K562 (cell line): ENCODE data around the gene CCNY. TPM values are rescaled to one million over a fixed set of nuclear protein-coding genes. Genes with fewer than 3 reads are reported as not detected.

Experiments
- ATAC-seq: fragments of 200-7000 bp; cut with Tn5 transposase; 3 replicates; pipeline ENCODE4 v1.9.1; 2020; ENCODE audit warnings: moderate library complexity
- BruUV-seq: library from RNA; stranded (reverse); fragments of 400-500 nt; replicated peaks from 2 replicates; lab custom pipeline; 2021; lab: Mats Ljungman, UMichigan
- CTCF ChIA-PET: fragments of 300-600 bp; formaldehyde crosslinking; extraction: SDS; loops from one replicate; lab custom pipeline; 2021; ENCODE audit warnings: low intra/inter-chr PET ratio; lab: Yijun Ruan, JAX
- POLR2A ChIA-PET: fragments of 300-600, 350-650 bp; sonication (Branson Sonifier 250); formaldehyde crosslinking; extraction: SDS; loops from one replicate; lab custom pipeline; 2021; ENCODE audit warnings: antibody characterized with exemption, inconsistent platforms; lab: Yijun Ruan, JAX
- DNase-seq, 4 experiments: peaks; one replicate each; pipeline versions ENCODE4 v3.0.0 to v3.0.0-alpha.2; 2011 to 2018; ENCODE audit warnings: low spot score in 3 of 4, mixed read lengths in 3 of 4; ENCODE audit errors: extremely low read depth in 1 of 4
- FAIRE-seq: peaks from 2 replicates; lab custom pipeline; 2011; peaks lifted over from hg19 to GRCh38; lab: Jason Lieb, UNC
- H2AFZ ChIP-seq: 2 replicates; pipeline ENCODE4 v1.6.0; 2011; ENCODE audit warnings: low read depth, low read length, control low read depth, inconsistent platforms
- H3K27ac ChIP-seq: fragments of 200-600 bp; 3 replicates; pipeline ENCODE4 v1.8.0; 2011; ENCODE audit warnings: low read depth, mild to moderate bottlenecking, control low read depth, inconsistent platforms, low read length, moderate library complexity, mixed read lengths; ENCODE audit errors: extremely low read depth
- H3K27me3 ChIP-seq, 2 experiments: fragments of 300-600 bp in 1 of 2; 2 replicates in 1 of 2; 3 replicates in 1 of 2; pipeline versions ENCODE4 v1.6.0 to v1.8.0; 2011; ENCODE audit warnings: inconsistent platforms in 2 of 2, low read length in 2 of 2, mild to moderate bottlenecking in 1 of 2, mixed read lengths in 1 of 2, moderate library complexity in 1 of 2; ENCODE audit not compliant: control insufficient read depth in 2 of 2, insufficient read depth in 2 of 2
- H3K36me3 ChIP-seq: fragments of 300-600 bp; 3 replicates; pipeline ENCODE4 v1.8.0; 2011; ENCODE audit warnings: mild to moderate bottlenecking, low read length, inconsistent platforms; ENCODE audit not compliant: control insufficient read depth, insufficient read depth
- H3K4me1 ChIP-seq, 2 experiments: fragments of 200-600 bp in 1 of 2; replicated peaks in 1 of 2; 2 replicates in 1 of 2; 3 replicates in 1 of 2; pipeline versions ENCODE4 v1.5.1 to v1.8.0; 2011; ENCODE audit warnings: inconsistent platforms in 2 of 2, low read length in 2 of 2, mild to moderate bottlenecking in 1 of 2, mixed read lengths in 1 of 2, moderate library complexity in 1 of 2; ENCODE audit not compliant: control insufficient read depth in 2 of 2, insufficient read depth in 2 of 2
- H3K4me2 ChIP-seq: 2 replicates; pipeline ENCODE4 v1.6.1; 2011; ENCODE audit warnings: low read length, control low read depth, inconsistent platforms, mixed read lengths; ENCODE audit not compliant: insufficient read depth
- H3K4me3 ChIP-seq: fragments of 200-600 bp; sonication (generic), shearing (Covaris generic); 2 replicates; pipeline ENCODE4 v1.5.1; 2016; ENCODE audit warnings: control low read depth, inconsistent platforms
- H3K79me2 ChIP-seq: fragments of 200-600 bp; 3 replicates; pipeline ENCODE4 v1.8.0; 2011; ENCODE audit warnings: low read length, inconsistent platforms; ENCODE audit not compliant: control insufficient read depth, insufficient read depth
- H3K9ac ChIP-seq, 2 experiments: 2 replicates each; pipeline versions ENCODE4 v1.6.0 to v1.6.1; 2011; ENCODE audit warnings: low read depth in 2 of 2, low read length in 2 of 2, control low read depth in 1 of 2, inconsistent platforms in 1 of 2, mild to moderate bottlenecking in 1 of 2, mixed read lengths in 1 of 2; ENCODE audit not compliant: insufficient read depth in 1 of 2
- H3K9me1 ChIP-seq: one replicate; pipeline ENCODE4 v1.6.0; 2011; ENCODE audit warnings: inconsistent platforms, mild to moderate bottlenecking, low read length, moderate library complexity; ENCODE audit not compliant: control insufficient read depth, insufficient read depth
- H3K9me3 ChIP-seq: replicated peaks from 2 replicates; pipeline ENCODE4 v1.5.1; 2011; ENCODE audit warnings: low read depth, low read length, inconsistent platforms; ENCODE audit not compliant: control insufficient read depth, insufficient read depth
- H4K20me1 ChIP-seq: replicated peaks from 2 replicates; pipeline ENCODE4 v1.6.1; 2011; ENCODE audit warnings: low read length, inconsistent platforms, mixed read lengths; ENCODE audit not compliant: control insufficient read depth, insufficient read depth
- ATF7 ChIP-seq: fragments of 450-650 bp; IDR thresholded peaks from 2 replicates; pipeline ENCODE4 v1.7.1; 2014; ENCODE audit warnings: mild to moderate bottlenecking, moderate library complexity
- CHCHD3 ChIP-seq: fragments of 250-450 bp; sonication (Bioruptor Pico); IDR thresholded peaks from 2 replicates; pipeline ENCODE4 v2.1.2; 2022; ENCODE audit warnings: mild to moderate bottlenecking
- COPS2 ChIP-seq: fragments of 450-650 bp; conservative IDR thresholded peaks from 2 replicates; pipeline ENCODE4 v1.6.1; 2016; ENCODE audit warnings: mild to moderate bottlenecking, moderate library complexity
- FOXJ3 ChIP-seq: sonication (generic); formaldehyde crosslinking; IDR thresholded peaks from 2 replicates; pipeline ENCODE4 v1.4.0; 2020; ENCODE audit warnings: mild to moderate bottlenecking, missing genetic modification reagents
- KLF1 ChIP-seq: fragments of 450-650 bp; IDR thresholded peaks from 2 replicates; pipeline ENCODE4 v1.6.1; 2016; ENCODE audit warnings: missing genetic modification characterization, missing compliant biosample characterization
- MCM3 ChIP-seq: fragments of 450-650 bp; IDR thresholded peaks from 2 replicates; pipeline ENCODE4 v1.6.1; 2016
- NR1H2 ChIP-seq: sonication (generic); formaldehyde crosslinking; IDR thresholded peaks from 2 replicates; pipeline ENCODE4 v1.4.0; 2020; ENCODE audit warnings: mild to moderate bottlenecking, missing genetic modification reagents
- RCOR1 ChIP-seq, 2 experiments: IDR thresholded peaks; 2 replicates each; pipeline ENCODE4 v1.6.1; 2012; ENCODE audit warnings: low read depth in 2 of 2, low read length in 2 of 2, borderline replicate concordance in 1 of 2, improper control_type of control experiment in 1 of 2
- SRSF7 ChIP-seq: fragments of 200-400 bp; formaldehyde crosslinking; optimal IDR thresholded peaks from 2 replicates; pipeline ENCODE3; 2017; ENCODE audit warnings: mild to moderate bottlenecking, low read depth, low read length
- ZKSCAN1 ChIP-seq: fragments of 150-350 bp; IDR thresholded peaks from 2 replicates; pipeline ENCODE4 v1.6.1; 2016; ENCODE audit warnings: low read depth, low read length
- ZKSCAN3 ChIP-seq: fragments of 250-450 bp; sonication (Bioruptor Pico); IDR thresholded peaks from 2 replicates; pipeline ENCODE4 v1.4.0; 2020
- ZNF212 ChIP-seq: fragments of 450-650 bp; formaldehyde crosslinking; IDR thresholded peaks from 2 replicates; pipeline ENCODE4 v1.4.0; 2020; ENCODE audit warnings: mild to moderate bottlenecking
- WGBS: fragments of 100-300 bp; shearing (Covaris generic); methylation state at CpG from one replicate; pipeline ENCODE4 v1.1.6; 2016; ENCODE audit warnings: low coverage, mixed read lengths; ENCODE audit not compliant: insufficient coverage; ENCODE audit errors: missing lambda C conversion rate; 5-methylcytosine and 5-hydroxymethylcytosine counted together
- in situ Hi-C: fragments of 300-500 bp; cut with MboI; formaldehyde crosslinking; loops from 4 replicates; pipeline ENCODE4 v1.15.0; 2018; ENCODE audit warnings: inconsistent platforms, mixed read lengths
- intact Hi-C: fragments of 100-400 bp; cut with micrococcal nuclease; formaldehyde crosslinking; loops from 2 replicates; pipeline ENCODE4 v1.14.2; 2022
- polyA plus RNA-seq, 8 experiments: library from polyadenylated mRNA; depleted of rRNA in 4 of 8; stranded (reverse) in 5 of 8; unstranded in 3 of 8; fragments of >200 nt; fragmentation: Nextera tagmentation in 2 of 8; fragmentation: Illumina TruSeq in 1 of 8; extraction: Ambion mirVana in 2 of 8; extraction: Trizol in 1 of 8; gene quantifications; 2 replicates each; pipeline versions ENCODE4 v1.2.1 to v1.2.3, GENCODE V29; 2011 to 2014; ENCODE audit warnings: inconsistent platforms in 1 of 8, missing spikeins in 1 of 8
- total RNA-seq, 7 experiments: library from RNA; depleted of rRNA in 6 of 7; stranded (reverse); fragments of >200 nt in 6 of 7; fragmentation: Illumina TruSeq in 2 of 7; extraction: Trizol in 2 of 7; gene quantifications; 2 replicates each; pipeline versions ENCODE4 v1.2.1 to v1.2.3, GENCODE V29; 2011 to 2021; ENCODE audit warnings: low replicate concordance in 1 of 7
- TF ChIP-seq, protein P1 (sequence below): sonication (generic); formaldehyde crosslinking; IDR thresholded peaks from 2 replicates; pipeline ENCODE4 v1.9.0; 2022; ENCODE audit warnings: mild to moderate bottlenecking, missing genetic modification reagents

Gene CCNY
- total and polyA plus RNA-seq, 9 of the 15 experiments (the other 6 are each of a cell fraction or from before 2014, with no cell fraction given), result 8.4 to 109 (median 38.6) TPM

- DNase-seq (no peak), ATAC-seq (no peak), FAIRE-seq (no peak)
- H3K9me1 ChIP-seq, result no peaks in the 10 kb centered on the region
- H3K79me2 ChIP-seq, result peaks cover 28% of the 10 kb centered on the region
- H3K4me3 ChIP-seq, result no peak overlapping the region
- in situ Hi-C loops, result no loop called here
- no peaks in the 10 kb centered on the region for H3K9me3 ChIP-seq
- H4K20me1 ChIP-seq, result peaks cover 4% of the 10 kb centered on the region; the same call in 1 of the 2 replicates
- H3K27ac ChIP-seq, result no peak overlapping the region
- BruUV-seq, result no TSS peak
- intact Hi-C loops, result no loop called here
- no peaks in the 10 kb centered on the region for H3K27me3 ChIP-seq
- peaks cover 7% of the 10 kb centered on the region; the same call in 2 of the 3 replicates for H3K36me3 ChIP-seq
- CTCF ChIA-PET, result no interaction called here
- no peak overlapping the region for H3K4me2 ChIP-seq
- POLR2A ChIA-PET, result interaction anchor here (0.7 to 1.1 kb wide), 2 partner anchors 10 to 15 kb away, joined by 3 read pairs; no protein-coding TSS in a partner anchor
- H3K9ac ChIP-seq, result no peak overlapping the region
- peaks cover 0 to 10% of the 10 kb centered on the region in 2 experiments; a peak in 2 of 5 replicates for H3K4me1 ChIP-seq
- 94% methylated on average over 3 of the region's 3 CpGs for WGBS
- TF ChIP-seq CHCHD3 (CRISPR knock-in tag) (no peak), ZNF212 (CRISPR knock-in tag) (no peak), FOXJ3 (CRISPR knock-in tag) (no peak), ZKSCAN1 (no peak), ZKSCAN3 (CRISPR knock-in tag) (no peak), COPS2 (no peak), ATF7 (no peak), RCOR1 (IDR thresholded peaks at IDR 0.05; ENCODE audit: borderline replicate concordance in 1 of 2, low read depth in 2 of 2, low read length in 2 of 2) (no peak), NR1H2 (no peak), SRSF7 (no peak), MCM3 (no peak), KLF1 (tag) (no peak)
- TF ChIP-seq, protein P1, sequence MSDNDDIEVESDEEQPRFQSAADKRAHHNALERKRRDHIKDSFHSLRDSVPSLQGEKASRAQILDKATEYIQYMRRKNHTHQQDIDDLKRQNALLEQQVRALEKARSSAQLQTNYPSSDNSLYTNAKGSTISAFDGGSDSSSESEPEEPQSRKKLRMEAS, result no peak
- no peak overlapping the region for H2AFZ ChIP-seq
Measured at GRCh38 chr10:35520996-35521395, 184.7 kb downstream of the CCNY start.
